Stimulated activated CD4-positive, alpha-beta T cell treated with anti-CD3 and anti-CD28 coated beads, Interleukin-1b, Interleukin-23, amount 100 ng/mL, for 48 hours (primary cell): ENCODE measurements around the gene MRGPRD.
"Not testable (repeated sequence)": the region's sequence is repeated elsewhere in the genome, so short reads cannot be mapped to it uniquely, and the experiment has no call there.

Experiments used
- DNase-seq: peaks from one replicate; pipeline ENCODE4 v3.0.0-alpha.2; 2020

Gene MRGPRD

DNA sequence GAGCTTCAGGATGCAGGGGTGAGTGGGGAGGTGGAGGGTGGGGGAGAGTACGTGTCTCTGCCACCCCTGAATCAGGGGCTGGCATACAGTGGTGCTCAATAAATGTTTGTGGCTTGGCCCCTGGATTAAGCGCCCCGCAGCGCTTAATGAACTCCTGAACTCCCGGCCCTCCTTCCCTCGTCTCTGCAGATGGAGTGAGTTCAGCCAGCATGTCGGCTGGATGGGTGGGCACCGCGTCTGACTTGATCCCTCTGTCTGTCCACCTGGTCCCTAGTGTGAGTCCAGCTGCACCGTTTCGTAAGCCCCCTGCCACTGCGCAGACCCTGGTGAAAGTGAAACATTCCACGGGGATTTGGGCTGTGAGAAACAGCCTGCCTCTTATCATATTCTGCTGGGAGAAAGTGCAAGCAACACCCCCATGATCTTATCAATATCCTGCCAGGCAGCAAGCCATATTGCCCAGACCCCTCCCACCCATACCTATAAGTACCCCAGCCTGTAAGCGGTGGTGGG, 12.0 kb upstream of the MRGPRD start:
- no peak for DNase-seq

DNA sequence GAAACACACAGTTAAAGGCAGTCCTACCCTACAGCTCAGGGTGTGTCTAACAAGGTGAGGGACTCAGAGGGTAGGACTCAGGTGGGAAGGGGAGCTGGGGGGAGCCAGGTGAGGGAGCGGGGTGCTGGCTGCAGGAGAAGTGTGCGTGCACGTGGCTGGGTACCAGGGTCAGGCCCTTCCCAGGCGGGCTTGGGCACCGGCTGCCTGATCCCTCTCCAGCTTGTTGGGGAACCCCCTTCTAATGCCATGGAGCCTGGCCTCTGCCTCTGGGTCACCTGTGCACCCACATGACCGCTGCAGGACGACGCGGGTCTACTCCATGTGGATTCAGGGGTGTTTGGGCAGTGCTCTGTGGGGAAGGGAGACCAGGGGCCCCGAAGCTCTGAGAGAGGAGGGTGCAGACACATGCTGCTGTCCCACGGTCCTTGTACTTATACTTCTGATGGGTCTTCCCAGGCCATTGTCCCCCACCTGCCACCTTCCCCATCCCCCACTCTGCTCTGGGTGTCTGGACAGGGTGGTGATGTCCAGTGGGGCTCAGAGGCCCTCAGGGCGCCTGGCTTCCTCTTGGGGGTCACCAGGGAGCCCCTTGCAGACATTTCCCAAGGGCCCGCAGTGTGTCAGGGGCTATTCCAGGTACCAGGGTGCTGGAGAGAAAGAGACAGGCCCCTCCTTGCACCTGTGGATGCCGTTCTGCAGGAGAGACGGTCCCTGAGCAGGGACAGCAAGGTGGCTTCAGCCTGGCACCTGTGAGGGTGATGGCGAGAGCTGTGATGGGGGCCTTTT, 10.4 kb upstream of the MRGPRD start:
- DNase-seq: no peak

GRCh38 chr11:68989936-68990606, 9.3 kb upstream of the MRGPRD start:
- DNase-seq: no peak

- no peak for DNase-seq
These were observed 7.7 kb upstream of the MRGPRD start for GRCh38 chr11:68988491-68988890.

GRCh38 chr11:68987211-68987610, 6.4 kb upstream of the MRGPRD start:
- DNase-seq: no peak

GRCh38 chr11:68983801-68984200, 3.0 kb upstream of the MRGPRD start:
- DNase-seq: no peak

GRCh38 chr11:68982134-68982533, 1.3 kb upstream of the MRGPRD start:
- no peak for DNase-seq

- DNase-seq: no peak
These were observed 633 bp downstream of the MRGPRD start for GRCh38 chr11:68979931-68980775.

- no peak for DNase-seq
These were observed 1.7 kb downstream of the MRGPRD start for GRCh38 chr11:68978931-68979594.

- DNase-seq: no peak
These were observed 2.2 kb downstream of the MRGPRD start for GRCh38 chr11:68978626-68978930.

DNA sequence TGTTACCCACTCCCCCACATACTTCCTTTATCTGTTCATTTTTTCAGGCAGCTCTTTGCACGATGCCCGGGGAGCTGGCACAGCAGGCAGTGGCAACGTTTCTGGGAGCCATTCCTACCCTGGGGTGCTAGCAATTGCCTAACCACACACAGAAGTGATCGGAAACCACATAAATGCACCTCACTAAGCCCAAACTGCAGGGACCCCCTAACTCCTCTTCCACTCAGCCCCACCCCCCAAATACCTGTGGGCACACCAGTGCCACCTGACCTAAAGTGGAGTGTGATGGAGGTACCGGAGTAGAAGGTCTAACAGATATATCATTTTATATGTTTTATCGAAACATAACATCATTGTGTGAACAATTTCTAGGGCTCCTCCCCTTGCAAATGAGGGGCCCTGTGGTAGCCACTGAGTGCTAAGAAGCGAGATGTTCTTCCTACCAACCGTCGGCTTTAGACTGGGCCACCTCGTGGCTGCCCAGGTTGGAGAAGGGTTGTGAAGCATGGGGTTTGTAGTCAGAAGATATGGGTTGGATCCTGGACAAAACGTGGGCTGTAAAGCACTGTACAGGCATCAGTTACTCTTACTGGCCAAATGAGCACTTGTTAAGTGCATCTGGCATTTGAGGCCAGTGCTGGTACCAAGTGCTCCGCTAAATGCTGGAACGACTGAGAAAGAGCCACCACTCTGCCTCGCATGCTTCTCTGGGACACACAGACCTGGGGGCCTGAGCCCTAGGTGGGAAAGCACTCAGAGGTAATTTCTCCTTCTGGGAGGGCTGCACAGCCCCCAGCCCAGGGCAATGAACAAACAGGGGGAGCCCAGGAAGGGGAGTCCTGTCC, 2.8 kb downstream of the MRGPRD start:
- no peak for DNase-seq

DNA sequence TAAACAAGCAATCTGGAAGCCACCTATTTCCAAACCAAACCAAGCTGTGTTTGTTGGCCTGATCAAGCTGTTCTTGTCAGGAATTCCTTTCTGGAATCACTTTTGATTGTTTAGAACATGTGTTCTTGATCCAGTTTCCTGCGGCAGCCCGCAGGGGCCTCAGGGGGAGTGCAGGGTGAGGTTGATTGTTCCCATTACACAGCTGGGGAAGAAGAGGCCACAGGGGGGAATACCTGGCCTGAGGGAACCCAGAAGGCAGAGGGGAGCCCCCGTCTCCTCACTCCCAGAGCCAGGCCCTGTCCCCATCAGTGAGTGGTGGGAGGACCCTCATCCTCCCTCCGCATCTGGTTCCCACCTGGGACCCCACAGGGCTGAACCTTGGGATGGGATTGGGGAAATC, 4.2 kb downstream of the MRGPRD start:
- no peak for DNase-seq

DNA sequence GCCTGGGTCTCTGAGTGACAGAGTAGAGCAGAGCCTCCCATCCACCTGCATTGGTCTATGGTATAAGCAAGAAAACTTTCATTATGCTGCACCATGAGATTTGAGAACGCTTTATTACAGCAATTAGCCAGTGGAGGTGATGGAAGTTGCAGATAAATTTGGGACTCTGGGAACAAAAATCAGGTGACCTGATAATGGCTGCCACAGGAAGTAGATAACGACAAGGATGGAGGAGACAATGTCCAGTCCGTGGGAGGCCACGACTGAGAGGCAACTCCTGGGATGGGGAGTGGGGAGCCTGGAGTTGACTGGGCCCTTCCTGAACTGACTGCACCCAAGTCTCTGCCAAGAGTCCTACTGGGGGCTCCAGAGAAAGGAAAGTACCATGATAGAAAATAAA, 4.7 kb downstream of the MRGPRD start:
- DNase-seq: no peak

- DNase-seq: peak; percentile 25
These were observed 6.2 kb downstream of the MRGPRD start for GRCh38 chr11:68974421-68975194.

DNA sequence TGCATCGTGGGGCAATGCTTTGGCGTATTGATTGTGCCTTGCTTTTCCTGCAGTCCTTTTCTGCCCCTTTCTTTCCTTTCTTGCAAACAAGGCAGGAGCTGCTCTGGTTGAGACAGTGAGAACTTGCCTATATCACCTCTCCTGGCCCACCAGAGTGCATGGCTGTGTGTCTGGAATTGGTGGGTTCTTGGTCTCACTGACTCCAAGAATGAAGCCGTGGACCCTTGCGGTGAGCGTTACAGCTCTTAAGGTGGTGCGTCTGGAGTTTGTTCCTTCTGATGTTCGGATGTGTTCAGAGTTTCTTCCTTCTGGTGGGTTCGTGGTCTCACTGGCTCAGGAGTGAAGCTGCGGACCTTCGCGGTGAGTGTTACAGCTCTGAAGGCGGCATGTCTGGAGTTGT, 7.1 kb downstream of the MRGPRD start:
- DNase-seq: not testable (repeated sequence)

GRCh38 chr11:68973219-68973618, 7.6 kb downstream of the MRGPRD start:
- DNase-seq: no peak

DNA sequence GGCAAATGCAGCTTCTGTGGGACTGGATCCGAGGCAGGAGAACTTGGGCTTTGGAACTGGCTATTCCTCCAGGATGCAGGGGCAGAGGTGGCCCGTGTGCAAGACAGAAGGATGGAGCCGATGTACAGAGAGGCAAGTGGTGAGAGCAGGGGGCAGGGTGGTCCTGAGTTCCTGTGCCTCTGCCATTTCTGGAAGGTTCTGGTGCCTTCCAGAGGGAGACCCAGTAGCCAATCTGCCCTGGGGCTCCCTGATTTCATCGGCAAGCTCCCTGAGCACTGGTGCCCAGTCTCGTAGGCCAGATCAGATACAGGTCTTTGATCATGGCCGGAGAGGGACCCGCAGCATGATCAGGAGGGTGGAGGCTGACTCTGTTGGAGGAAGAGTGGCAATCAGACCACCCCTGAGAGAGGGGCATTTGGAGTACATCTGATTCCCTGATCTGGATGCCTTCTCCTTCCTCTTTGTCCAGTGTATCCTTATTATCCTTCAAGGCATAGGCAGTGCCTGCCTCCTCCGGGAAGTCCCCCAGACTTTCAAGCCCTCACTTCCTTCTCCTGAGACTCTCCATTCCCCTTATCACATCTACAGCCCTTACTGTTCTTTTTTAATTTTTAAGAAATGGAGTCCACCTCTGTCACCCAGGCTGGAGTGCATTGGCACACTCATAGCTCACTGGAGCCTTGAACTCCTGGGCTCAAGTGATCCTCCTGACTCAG, 9.7 kb downstream of the MRGPRD start:
- DNase-seq: no peak

- no peak for DNase-seq
These were observed 11.4 kb downstream of the MRGPRD start for GRCh38 chr11:68969386-68969785.

DNA sequence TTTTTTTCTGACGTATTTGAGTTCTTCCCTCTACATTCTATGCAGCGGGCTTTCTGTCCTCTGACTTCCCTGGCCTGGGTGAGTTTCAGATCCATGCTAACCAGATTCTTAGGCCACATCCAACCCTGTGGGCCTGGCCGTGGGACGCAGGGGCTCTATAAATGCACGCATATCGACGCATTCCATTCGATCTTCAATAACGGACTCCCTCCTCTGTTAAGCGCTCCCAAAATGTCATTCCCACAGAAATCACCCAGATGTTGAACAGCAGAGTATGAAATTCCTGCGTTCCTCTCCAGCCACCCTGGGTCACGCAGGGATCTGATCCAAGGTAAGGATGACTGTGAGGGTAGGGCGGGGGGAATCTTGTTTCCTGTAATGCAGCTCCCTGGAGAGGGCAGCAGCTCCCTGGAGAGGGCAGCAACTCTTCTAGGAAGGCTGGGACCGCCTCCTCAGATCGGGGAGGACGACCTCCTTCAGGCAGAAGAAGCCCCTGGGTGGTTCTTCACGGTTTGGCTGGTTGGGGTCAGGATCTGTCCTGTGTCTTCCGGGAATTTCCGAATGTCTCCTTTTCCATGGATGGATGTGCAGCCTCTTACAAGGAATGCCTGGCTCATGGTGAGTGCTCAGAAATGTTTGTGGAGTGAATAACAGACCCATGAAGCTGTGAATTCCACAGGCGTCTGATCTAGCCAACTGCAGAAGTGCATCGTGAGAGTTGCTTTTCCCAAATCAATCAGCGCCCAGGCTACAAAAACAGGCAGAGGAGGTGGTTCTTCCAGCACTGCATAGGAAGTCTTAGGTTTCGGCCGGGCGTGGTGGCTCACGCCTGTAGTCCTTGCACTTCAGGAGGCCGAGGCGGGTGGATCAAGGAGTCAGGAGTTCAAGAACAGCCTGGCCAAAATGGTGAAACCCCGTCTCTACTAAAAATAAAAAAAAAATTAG, 12.2 kb downstream of the MRGPRD start:
- DNase-seq: no peak
